Esophagus muscularis mucosa (tissue), 3 donors: ENCODE measurements around the gene UBAP2L.

ENCODE experiments used
- POLR2A ChIP-seq: fragments of 450-650 bp; IDR thresholded peaks from one replicate; pipeline ENCODE4 v1.6.1; 2017; ENCODE audit warnings: antibody characterized with exemption, moderate library complexity, mild to moderate bottlenecking, low read depth
- TF ChIP-seq, protein P1 (sequence below), 3 experiments: fragments of 200-600 bp in 2 of 3; fragments of 450-650 bp in 1 of 3; sonication (generic) in 2 of 3; IDR thresholded peaks; one replicate each; pipeline ENCODE4 v1.5.1; 2017 to 2019; ENCODE audit warnings: antibody characterized with exemption in 3 of 3, mild to moderate bottlenecking in 2 of 3, moderate library complexity in 1 of 3

DNA sequence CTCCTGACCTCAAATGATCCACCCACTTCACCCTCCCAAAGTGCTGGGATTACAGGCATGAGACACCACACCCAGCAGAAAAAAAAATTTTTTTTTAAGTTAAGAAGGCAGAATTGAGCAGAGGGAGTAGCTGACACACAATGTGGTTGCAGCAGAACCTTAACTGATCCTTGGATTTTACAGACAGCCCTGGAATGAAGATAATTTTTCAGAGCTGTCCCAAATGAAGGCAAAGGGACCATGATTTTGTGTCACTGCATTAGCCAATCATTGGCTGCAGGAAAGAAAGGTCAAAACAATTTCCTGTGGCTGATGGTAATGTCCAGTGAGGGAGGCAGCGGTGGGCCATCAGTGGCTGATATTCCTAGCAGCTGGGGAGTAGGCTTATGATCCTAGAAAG is 80.8 kb downstream of the UBAP2L start:
- TF ChIP-seq, protein P1, sequence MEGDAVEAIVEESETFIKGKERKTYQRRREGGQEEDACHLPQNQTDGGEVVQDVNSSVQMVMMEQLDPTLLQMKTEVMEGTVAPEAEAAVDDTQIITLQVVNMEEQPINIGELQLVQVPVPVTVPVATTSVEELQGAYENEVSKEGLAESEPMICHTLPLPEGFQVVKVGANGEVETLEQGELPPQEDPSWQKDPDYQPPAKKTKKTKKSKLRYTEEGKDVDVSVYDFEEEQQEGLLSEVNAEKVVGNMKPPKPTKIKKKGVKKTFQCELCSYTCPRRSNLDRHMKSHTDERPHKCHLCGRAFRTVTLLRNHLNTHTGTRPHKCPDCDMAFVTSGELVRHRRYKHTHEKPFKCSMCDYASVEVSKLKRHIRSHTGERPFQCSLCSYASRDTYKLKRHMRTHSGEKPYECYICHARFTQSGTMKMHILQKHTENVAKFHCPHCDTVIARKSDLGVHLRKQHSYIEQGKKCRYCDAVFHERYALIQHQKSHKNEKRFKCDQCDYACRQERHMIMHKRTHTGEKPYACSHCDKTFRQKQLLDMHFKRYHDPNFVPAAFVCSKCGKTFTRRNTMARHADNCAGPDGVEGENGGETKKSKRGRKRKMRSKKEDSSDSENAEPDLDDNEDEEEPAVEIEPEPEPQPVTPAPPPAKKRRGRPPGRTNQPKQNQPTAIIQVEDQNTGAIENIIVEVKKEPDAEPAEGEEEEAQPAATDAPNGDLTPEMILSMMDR (IDR thresholded peaks at IDR 0.05): no peak
- no peak for TF ChIP-seq POLR2A
